GM21619 (cell line): ENCODE data around the gene ARHGEF2.
"Not testable (repeated sequence)": the region's sequence is repeated elsewhere in the genome, so short reads cannot be mapped to it uniquely, and the experiment has no call there.

Experiments used
- ATAC-seq: cut with Tn5 transposase; IDR thresholded peaks from one replicate; pipeline ENCODE4 v1.9.1; 2021; ENCODE audit not compliant: unreplicated experiment

Gene ARHGEF2

GRCh38 chr1:155990005-155990739 is 11.8 kb upstream of the ARHGEF2 start:
- ATAC-seq, result peak; percentile 10

- peak; percentile 72 for ATAC-seq
These were observed 11.1 kb upstream of the ARHGEF2 start for GRCh38 chr1:155989242-155990004.

GRCh38 chr1:155984903-155985645 is 6.7 kb upstream of the ARHGEF2 start:
- not testable (repeated sequence) for ATAC-seq

GRCh38 chr1:155984341-155984740 is 6.0 kb upstream of the ARHGEF2 start:
- ATAC-seq, result no peak

- ATAC-seq, result no peak
These were observed 5.1 kb upstream of the ARHGEF2 start for GRCh38 chr1:155983191-155984024.

- no peak for ATAC-seq
These were observed 3.8 kb upstream of the ARHGEF2 start for GRCh38 chr1:155982106-155982505.

GRCh38 chr1:155981266-155982088 is 3.1 kb upstream of the ARHGEF2 start:
- no peak for ATAC-seq

- ATAC-seq, result no peak
These were observed 1.4 kb upstream of the ARHGEF2 start for GRCh38 chr1:155979597-155980343.

- ATAC-seq, result no peak
These were observed 654 bp upstream of the ARHGEF2 start for GRCh38 chr1:155978973-155979429.

GRCh38 chr1:155977690-155978324 is 540 bp downstream of the ARHGEF2 start:
- no peak for ATAC-seq

- ATAC-seq, result no peak
These were observed 1.2 kb downstream of the ARHGEF2 start for GRCh38 chr1:155976913-155977689.

- ATAC-seq, result no peak
These were observed 2.1 kb downstream of the ARHGEF2 start for GRCh38 chr1:155976062-155976912.

GRCh38 chr1:155975375-155976061 is 2.8 kb downstream of the ARHGEF2 start:
- ATAC-seq, result no peak

- ATAC-seq, result no peak
These were observed 3.9 kb downstream of the ARHGEF2 start for GRCh38 chr1:155974208-155975115.

GRCh38 chr1:155973723-155974122 is 4.6 kb downstream of the ARHGEF2 start:
- ATAC-seq, result no peak
